GM12878 (cell line): ENCODE measurements around the gene SIPA1. TPM values are rescaled to one million over a fixed set of nuclear protein-coding genes. Genes with fewer than 3 reads are reported as not detected.

ENCODE experiments used
- ATAC-seq: fragments of 200-7000 bp; cut with Tn5 transposase; 3 replicates; pipeline ENCODE4 v1.9.1; 2020; ENCODE audit warnings: mild to moderate bottlenecking, moderate library complexity
- BruUV-seq: library from RNA; stranded (reverse); fragments of 400-500 nt; replicated peaks from 2 replicates; lab custom pipeline; 2021; lab: Mats Ljungman, UMichigan
- CTCF ChIA-PET: fragments of 300-600 bp; sonication (Branson Sonifier 250); formaldehyde crosslinking; extraction: SDS; loops from one replicate; lab custom pipeline; 2021; ENCODE audit warnings: inconsistent platforms; lab: Yijun Ruan, JAX
- POLR2A ChIA-PET: fragments of 350-600 bp; formaldehyde crosslinking; extraction: SDS; loops from one replicate; lab custom pipeline; 2021; ENCODE audit warnings: inconsistent platforms; lab: Charles Lee
- RAD21 ChIA-PET: fragments of 300-600 bp; sonication (Branson Sonifier 250); formaldehyde crosslinking; loops from one replicate; lab custom pipeline; 2023; ENCODE audit warnings: antibody characterized with exemption; ENCODE audit not compliant: unreplicated experiment; lab: Charles Lee
- SMC1A ChIA-PET: fragments of 300-600 bp; sonication (Branson Sonifier 250); formaldehyde crosslinking; loops from one replicate; lab custom pipeline; 2023; ENCODE audit not compliant: unreplicated experiment, uncharacterized antibody; lab: Charles Lee
- DNase-seq: peaks from one replicate; pipeline ENCODE4 v3.0.0-alpha.2; 2011; ENCODE audit warnings: low read depth, low spot score
- FAIRE-seq: peaks from 3 replicates; lab custom pipeline; 2011; peaks lifted over from hg19 to GRCh38; lab: Jason Lieb, UNC
- H2AFZ ChIP-seq: 2 replicates; pipeline ENCODE4 v1.6.0; 2011; ENCODE audit warnings: low read depth, low read length, control low read depth; ENCODE audit not compliant: control insufficient read depth
- H3K27ac ChIP-seq: 2 replicates; pipeline ENCODE4 v1.5.1; 2011; ENCODE audit warnings: control low read depth; ENCODE audit not compliant: control insufficient read depth, insufficient read depth
- H3K27me3 ChIP-seq, 2 experiments: replicated peaks in 1 of 2; 2 replicates each; pipeline versions ENCODE4 v1.6.0 to v1.6.1; 2011; ENCODE audit warnings: low read length in 1 of 2; ENCODE audit not compliant: control insufficient read depth in 2 of 2, insufficient read depth in 2 of 2
- H3K36me3 ChIP-seq, 2 experiments: 2 replicates each; pipeline ENCODE4 v1.5.1; 2011; ENCODE audit warnings: low read length in 1 of 2; ENCODE audit not compliant: control insufficient read depth in 2 of 2, insufficient read depth in 2 of 2
- H3K4me1 ChIP-seq: 2 replicates; pipeline ENCODE4 v1.6.1; 2011; ENCODE audit warnings: mild to moderate bottlenecking, low read length, moderate library complexity, mixed read lengths; ENCODE audit not compliant: control insufficient read depth, insufficient read depth
- H3K4me2 ChIP-seq: 2 replicates; pipeline ENCODE4 v1.6.0; 2011; ENCODE audit warnings: control low read depth; ENCODE audit not compliant: control insufficient read depth, insufficient read depth
- H3K4me3 ChIP-seq: fragments of 200-600 bp; sonication (generic); 2 replicates; pipeline ENCODE4 v1.5.1; 2016
- H3K79me2 ChIP-seq: 2 replicates; pipeline ENCODE4 v1.6.0; 2011; ENCODE audit warnings: low read length; ENCODE audit not compliant: control insufficient read depth, insufficient read depth
- H3K9ac ChIP-seq: 2 replicates; pipeline ENCODE4 v1.8.0; 2011; ENCODE audit warnings: low read length, control low read depth, mixed read lengths; ENCODE audit not compliant: control insufficient read depth, insufficient read depth
- H3K9me3 ChIP-seq: replicated peaks from 3 replicates; pipeline ENCODE4 v1.5.1; 2011; ENCODE audit warnings: mild to moderate bottlenecking, low read length; ENCODE audit not compliant: control insufficient read depth, insufficient read depth
- H4K20me1 ChIP-seq: 2 replicates; pipeline ENCODE4 v1.6.0; 2011; ENCODE audit not compliant: control insufficient read depth, insufficient read depth
- BCL11A ChIP-seq: IDR thresholded peaks from 2 replicates; pipeline ENCODE4 v1.6.1; 2011; ENCODE audit warnings: low read depth, low read length
- CHD4 ChIP-seq: fragments of 200-600 bp; sonication (generic); IDR thresholded peaks from 2 replicates; pipeline ENCODE4 v1.6.1; 2016; ENCODE audit warnings: mild to moderate bottlenecking
- IRF3 ChIP-seq: fragments of 450-650 bp; IDR thresholded peaks from 2 replicates; pipeline ENCODE4 v1.6.1; 2014; ENCODE audit warnings: mild to moderate bottlenecking
- NBN ChIP-seq: fragments of 450-650 bp; IDR thresholded peaks from 2 replicates; pipeline ENCODE4 v1.6.1; 2016
- POLR2A ChIP-seq: IDR thresholded peaks from 2 replicates; pipeline ENCODE4 v1.6.1; 2011; ENCODE audit warnings: low read depth, mild to moderate bottlenecking, low read length
- POLR2AphosphoS5 ChIP-seq: IDR thresholded peaks from 2 replicates; pipeline ENCODE4 v1.6.1; 2011; ENCODE audit warnings: mild to moderate bottlenecking, low read length, inconsistent platforms
- POU2F2 ChIP-seq: IDR thresholded peaks from 3 replicates; pipeline ENCODE4 v1.6.1; 2011; ENCODE audit warnings: low read depth, mild to moderate bottlenecking, low read length, borderline replicate concordance
- RELA ChIP-seq: fragments of 450-650 bp; IDR thresholded peaks from 2 replicates; pipeline ENCODE4 v1.8.0; 2014; ENCODE audit warnings: borderline replicate concordance; ENCODE audit not compliant: partially characterized antibody
- SMAD5 ChIP-seq: IDR thresholded peaks from 2 replicates; pipeline ENCODE4 v1.6.1; 2016; ENCODE audit warnings: antibody characterized with exemption, low read depth
- USF2 ChIP-seq: IDR thresholded peaks from 2 replicates; pipeline ENCODE4 v1.6.1; 2011; ENCODE audit warnings: low read depth, low read length, improper control_type of control experiment, borderline replicate concordance
- ZNF687 ChIP-seq: fragments of 450-650 bp; IDR thresholded peaks from 2 replicates; pipeline ENCODE4 v1.6.1; 2017; ENCODE audit warnings: mild to moderate bottlenecking, moderate library complexity
- ZZZ3 ChIP-seq: IDR thresholded peaks from 2 replicates; pipeline ENCODE4 v1.6.1; 2011; ENCODE audit warnings: low read depth; ENCODE audit not compliant: control insufficient read depth, insufficient read length
- WGBS: methylation state at CpG from one replicate; pipeline ENCODE4 v1.1.6; 2016; ENCODE audit warnings: low lambda C conversion rate; ENCODE audit not compliant: insufficient replicate concordance, insufficient coverage; ENCODE audit errors: missing lambda C conversion rate; 5-methylcytosine and 5-hydroxymethylcytosine counted together
- in situ Hi-C: fragments of 300-500 bp; cut with MboI; formaldehyde crosslinking; loops from 9 replicates; pipeline ENCODE4 v1.14.3; 2018; ENCODE audit warnings: mixed read lengths
- intact Hi-C: fragments of 100-400 bp; cut with micrococcal nuclease; formaldehyde crosslinking; loops from one replicate; pipeline ENCODE4 v1.14.2; 2022; ENCODE audit not compliant: unreplicated experiment
- polyA plus RNA-seq, 11 experiments: library from polyadenylated mRNA; depleted of rRNA in 4 of 11; unstranded in 6 of 11; stranded (reverse) in 5 of 11; fragments of >200 nt; fragmentation: Nextera tagmentation in 4 of 11; fragmentation: Illumina TruSeq in 1 of 11; extraction: Ambion mirVana in 4 of 11; extraction: Trizol in 1 of 11; gene quantifications; 1 replicate in 1 of 11; 2 replicates in 10 of 11; pipeline versions ENCODE4 v1.2.1 to v1.2.3, GENCODE V29; 2011 to 2016; ENCODE audit warnings: inconsistent platforms in 2 of 11, missing spikeins in 2 of 11, low read depth in 1 of 11
- total RNA-seq, 4 experiments: library from RNA; depleted of rRNA in 3 of 4; stranded (reverse); fragments of >200 nt in 3 of 4; fragmentation: Illumina TruSeq in 1 of 4; extraction: Trizol in 1 of 4; gene quantifications; 2 replicates each; pipeline versions ENCODE4 v1.2.1 to v1.2.3, GENCODE V29; 2013 to 2021

SIPA1 gene
- total and polyA plus RNA-seq, 10 of the 15 experiments (the other 5 are each of a cell fraction or from before 2014, with no cell fraction given) = 1.0 to 139 (median 33.4) TPM

GRCh38 chr11:65644837-65645236 lies 6.9 kb downstream of the SIPA1 start:
- no peak overlapping the region for H3K4me2 ChIP-seq
- no peak for DNase-seq
- no peak overlapping the region for H3K4me3 ChIP-seq
- H3K79me2 ChIP-seq = peaks cover 27% of the 10 kb centered on the region
- in situ Hi-C loops = no loop called here
- RAD21 ChIA-PET = no interaction called here
- no peak overlapping the region for H3K27ac ChIP-seq
- BruUV-seq = no TSS peak
- no peaks in the 10 kb centered on the region for H3K27me3 ChIP-seq
- ATAC-seq = no peak
- no peak overlapping the region for H3K9ac ChIP-seq
- intact Hi-C loops = no loop called here
- no peaks in the 10 kb centered on the region for H3K9me3 ChIP-seq
- H3K4me1 ChIP-seq = peaks cover 27% of the 10 kb centered on the region
- H2AFZ ChIP-seq = no peak overlapping the region
- over 99% methylated on average over 11 of the region's 11 CpGs for whole genome bisulfite sequencing
- H3K36me3 ChIP-seq = peaks cover 14 to 37% of the 10 kb centered on the region in 2 experiments
- FAIRE-seq = no peak
- H4K20me1 ChIP-seq = no peaks in the 10 kb centered on the region
- TF ChIP-seq POU2F2 = no peak
- 0 out of 2 replicates have a peak, but pooled peaks have one; percentile 15 for TF ChIP-seq POLR2A
- no peak for TF ChIP-seq CHD4
- TF ChIP-seq USF2 = no peak
- TF ChIP-seq BCL11A = no peak
- no peak for TF ChIP-seq SMAD5
- CTCF ChIA-PET = interaction anchor here (0.5 kb wide), 1 partner anchor 75 kb away, joined by 3 read pairs; no protein-coding TSS in a partner anchor
- SMC1A ChIA-PET = no interaction called here
- POLR2A ChIA-PET = interaction anchor here (0.9 to 7.6 kb wide), 2 partner anchors 9 to 16 kb away, joined by 8 to 100 read pairs; no protein-coding TSS in a partner anchor

GRCh38 chr11:65645710-65646109 lies 7.8 kb downstream of the SIPA1 start:
- CTCF ChIA-PET = no interaction called here
- Histone ChIP-seq H3K9me3 (no peaks in the 10 kb centered on the region), H3K27me3 (no peaks in the 10 kb centered on the region), H3K4me3 (no peak overlapping the region), H3K4me1 (peaks cover 18% of the 10 kb centered on the region), H3K4me2 (no peak overlapping the region), H3K9ac (no peak overlapping the region), H3K79me2 (peaks cover 18% of the 10 kb centered on the region), H2AFZ (no peak overlapping the region), H3K27ac (no peak overlapping the region), H3K36me3 (peaks cover 16 to 43% of the 10 kb centered on the region in 2 experiments), H4K20me1 (no peaks in the 10 kb centered on the region)
- no peak for FAIRE-seq
- RAD21 ChIA-PET = no interaction called here
- 94% methylated on average over 10 of the region's 10 CpGs for WGBS
- POLR2A ChIA-PET = interaction anchor here (1.1 kb wide), 1 partner anchor 29 kb away, joined by 4 read pairs; no protein-coding TSS in a partner anchor
- no peak for DNase-seq
- in situ Hi-C loops (no loop called here), intact Hi-C loops (no loop called here)
- no peak for ATAC-seq
- SMC1A ChIA-PET = interaction anchor here (0.6 kb wide), 1 partner anchor 248 kb away, joined by 3 read pairs; no protein-coding TSS in a partner anchor
- no TSS peak for BruUV-seq
- TF ChIP-seq POLR2AphosphoS5 = 0 out of 2 replicates have a peak, but pooled peaks have one; percentile 26
- no peak for TF ChIP-seq NBN
- no peak for TF ChIP-seq RELA
- no peak for TF ChIP-seq IRF3
- no peak for TF ChIP-seq ZZZ3
- TF ChIP-seq ZNF687 = no peak
